Measurements from ENCODE around the gene GSN. TPM values are rescaled to one million over a fixed set of nuclear protein-coding genes. Genes with fewer than 3 reads are reported as not detected.

Gene GSN
- 15.3 and 27.0 TPM in 2 replicates for total RNA-seq (2011; cell fraction: chromatin; rRNA removed; ENCODE audit: low replicate concordance)
- 9.9 and 11.0 TPM in 2 replicates for total RNA-seq (2011; cell fraction: nucleolus; rRNA removed)
- total RNA-seq (2011; cell fraction: nucleoplasm; rRNA removed) = 8.1 and 9.2 TPM in 2 replicates
- total RNA-seq (2014; rRNA removed) = 8.2 and 10.8 TPM in 2 replicates
- 3.3 and 3.5 TPM in 2 replicates for total RNA-seq (2014; rRNA removed; fragmentation: Illumina TruSeq; extraction: Trizol)
- total RNA-seq (2015; rRNA removed; fragmentation: Illumina TruSeq; extraction: Trizol) = 12.3 and 12.4 TPM in 2 replicates
- total RNA-seq (2021) = 9.0 and 9.6 TPM in 2 replicates
- polyA plus RNA-seq (2011; rRNA removed) = 16.6 and 24.2 TPM in 2 replicates
- polyA plus RNA-seq (2011; cell fraction: cytosol; rRNA removed) = 27.5 and 34.5 TPM in 2 replicates
- 15.8 and 17.0 TPM in 2 replicates for polyA plus RNA-seq (2011; cell fraction: nucleus; rRNA removed)
- polyA plus RNA-seq (2012) = 11.2 and 34.5 TPM in 2 replicates
- 5.2 and 7.4 TPM in 2 replicates for polyA plus RNA-seq (2014; fragmentation: Illumina TruSeq; extraction: Trizol)
- under 1 TPM; 0.39 to 0.41 TPM for polyA plus RNA-seq (2014; fragmentation: Nextera tagmentation; extraction: Ambion mirVana)
- polyA plus RNA-seq (2014; rRNA removed) = 7.5 and 11.2 TPM in 2 replicates
- polyA minus RNA-seq (2011; rRNA and poly(A)+ RNA removed) = 23.7 and 31.3 TPM in 2 replicates
- 24.8 and 27.9 TPM in 2 replicates for polyA minus RNA-seq (2011; cell fraction: cytosol; rRNA and poly(A)+ RNA removed)
- 6.2 and 9.0 TPM in 2 replicates for polyA minus RNA-seq (2011; cell fraction: nucleus; rRNA and poly(A)+ RNA removed)
- percentile 44 among the genes with signal in this experiment for Bru-seq, nascent RNA
- percentile 40 among the genes with signal in this experiment for BruChase-seq, experiment 1, labeled RNA remaining after a 2-hour chase
- percentile 43 among the genes with signal in this experiment for BruChase-seq, experiment 2, labeled RNA remaining after a 6-hour chase
- long read RNA-seq, experiment 1, partial matches to known transcripts = 13 of 27 reads
- long read RNA-seq, experiment 1, other reads (novel, unspliced or antisense) = 13 of 27 reads
- long read RNA-seq, experiment 2, partial matches to known transcripts = 8 of 14 reads
- long read RNA-seq, experiment 2, other reads (novel, unspliced or antisense) = 6 of 14 reads
- long read RNA-seq, experiment 3, partial matches to known transcripts = 0 of 7 reads
- long read RNA-seq, experiment 3, other reads (novel, unspliced or antisense) = 6 of 7 reads

DNA sequence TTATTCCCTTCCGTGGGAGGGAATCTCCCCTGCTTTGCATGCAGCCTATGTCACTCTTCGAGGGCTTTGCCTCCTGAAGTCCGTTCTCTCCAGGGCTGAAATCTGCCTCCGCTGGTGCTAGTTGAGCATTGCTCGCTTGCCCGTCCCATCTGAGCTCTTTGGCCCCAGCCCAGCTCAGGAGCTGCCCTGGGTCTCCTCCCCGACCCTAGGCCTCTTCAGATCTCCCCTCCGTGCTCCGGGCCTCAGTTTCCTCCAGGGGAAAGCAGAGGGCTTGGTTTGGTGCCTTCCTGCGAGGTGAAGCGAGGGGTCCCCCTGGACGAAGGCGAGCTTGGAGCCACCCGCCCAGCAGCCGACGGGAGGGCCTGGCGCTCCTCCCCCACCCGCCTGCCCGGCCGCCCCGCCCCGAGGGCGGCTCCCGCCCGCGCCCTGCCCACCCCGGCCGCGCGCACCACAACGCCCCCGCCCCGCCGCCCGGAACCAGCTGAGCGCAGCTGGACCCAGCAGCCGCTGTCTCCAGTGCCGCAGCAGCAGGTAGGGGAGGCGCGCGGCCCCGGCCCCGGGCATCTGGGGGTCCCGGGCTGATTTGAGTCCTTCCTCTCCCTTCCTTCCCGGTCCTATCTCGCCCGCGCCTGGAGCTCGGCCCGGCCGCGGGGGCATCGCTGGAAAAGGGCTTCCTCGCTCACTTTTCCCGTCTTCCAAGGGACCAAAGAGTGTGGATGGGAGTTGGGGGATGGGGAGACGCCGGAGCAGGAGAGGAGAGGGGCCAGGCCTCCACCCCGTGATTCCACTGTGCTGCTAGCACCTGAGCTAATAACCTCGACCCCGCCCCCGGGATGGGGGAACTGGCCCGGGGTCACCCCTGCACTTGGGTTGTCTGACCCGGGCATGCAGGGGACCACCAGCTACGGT, at the start of gene GSN:
Gene GSN (plus strand): TSS at position 474 of the 909 bp plus-strand sequence. CDS start 33,810 bp downstream, outside the sequence.
- WGBS (ENCODE audit: insufficient coverage, low coverage, missing lambda C conversion rate) = 3% methylated on average over 38 of the region's 64 CpGs
- no TSS peak for BruUV-seq (replicated peaks)
- Histone ChIP-seq H3K36me3 (ENCODE audit: control insufficient read depth, insufficient read depth, low read length) (no peaks in the 10 kb centered on the region), H3K9ac (ENCODE audit: insufficient read depth in 1 of 2, low read depth in 2 of 2, low read length in 2 of 2) (peak within 1 kb of the TSS; percentile 42 to 87; a peak in 3 of 4 replicates), H3K9me1 (ENCODE audit: control insufficient read depth, insufficient read depth, low read length) (no peaks in the 10 kb centered on the region), H3K4me1 (replicated peaks in 1 of 2; ENCODE audit: control insufficient read depth in 2 of 2, insufficient read depth in 2 of 2, low read length in 2 of 2) (peaks cover 14 to 31% of the 10 kb centered on the region in 2 experiments), H3K4me3 (peak within 1 kb of the TSS; percentile 62), H3K27ac (ENCODE audit: extremely low read depth, low read depth, low read length) (no peak within 1 kb of the TSS; the same call in 2 of the 3 replicates), H3K9me3 (replicated peaks; ENCODE audit: control insufficient read depth, insufficient read depth, low read depth, low read length) (no peaks in the 10 kb centered on the region), H2AFZ (ENCODE audit: low read depth, low read length) (peak within 1 kb of the TSS; percentile 93), H3K4me2 (ENCODE audit: insufficient read depth, low read length) (peak within 1 kb of the TSS; percentile 84), H3K79me2 (ENCODE audit: control insufficient read depth, insufficient read depth, low read length) (no peaks in the 10 kb centered on the region), H4K20me1 (replicated peaks; ENCODE audit: control insufficient read depth, insufficient read depth, low read length) (no peaks in the 10 kb centered on the region), H3K27me3 (ENCODE audit: control insufficient read depth in 2 of 2, insufficient read depth in 2 of 2, low read length in 2 of 2) (no peaks in the 10 kb centered on the region)
- DNase-seq (ENCODE audit: extremely low read depth in 1 of 4, low spot score in 3 of 4) (peak; percentile 81 to 97 (median 92)), ATAC-seq (peak; percentile 97), FAIRE-seq (no peak)
- ChIA-PET CTCF (ENCODE audit: low intra/inter-chr PET ratio) (no interaction called here), POLR2A (interaction anchor here (0.6 to 2.2 kb wide), 10 partner anchors 8 to 607 kb away, joined by 3 to 12 read pairs (median 6); no protein-coding TSS in a partner anchor)
- intact Hi-C loops (cut with micrococcal nuclease) = loop anchor here (5.0 kb wide), 1 partner anchor 41 kb away; no protein-coding TSS in a partner anchor
- in situ Hi-C loops (cut with MboI) = no loop called here
- TF ChIP-seq POLR2AphosphoS5 (IDR thresholded peaks at IDR 0.05; ENCODE audit: control insufficient read depth, insufficient read depth, low read depth, low read length) = no peak
- peak; percentile 70 for TF ChIP-seq HNRNPK (IDR thresholded peaks at IDR 0.05; ENCODE audit: low read depth, low read length, poor library complexity, severe bottlenecking)
- no peak for TF ChIP-seq POLR2H (tag; IDR thresholded peaks at IDR 0.05; ENCODE audit: low read depth)
- TF ChIP-seq SP1 (CRISPR knock-in tag; IDR thresholded peaks at IDR 0.05) = no peak
- TF ChIP-seq POLR2A (conservative IDR thresholded peaks at IDR 0.05) = peak; percentile 49; the same call in 1 of the 2 replicates
- TF ChIP-seq, protein P1, sequence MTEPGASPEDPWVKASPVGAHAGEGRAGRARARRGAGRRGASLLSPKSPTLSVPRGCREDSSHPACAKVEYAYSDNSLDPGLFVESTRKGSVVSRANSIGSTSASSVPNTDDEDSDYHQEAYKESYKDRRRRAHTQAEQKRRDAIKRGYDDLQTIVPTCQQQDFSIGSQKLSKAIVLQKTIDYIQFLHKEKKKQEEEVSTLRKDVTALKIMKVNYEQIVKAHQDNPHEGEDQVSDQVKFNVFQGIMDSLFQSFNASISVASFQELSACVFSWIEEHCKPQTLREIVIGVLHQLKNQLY (CRISPR knock-in tag; conservative IDR thresholded peaks at IDR 0.05) = no peak
- TF ChIP-seq NRF1 (conservative IDR thresholded peaks at IDR 0.05 in 1 of 2, IDR thresholded peaks at IDR 0.05 in 1 of 2) = peak in 1 of 2 experiments; percentile 12; a peak in 2 of 4 replicates
- peak; percentile 19 for TF ChIP-seq KDM5B (IDR thresholded peaks at IDR 0.05; ENCODE audit: insufficient replicate concordance, low read depth, low read length)
- peak; percentile 76 for TF ChIP-seq EGR1 (conservative IDR thresholded peaks at IDR 0.05)
- 0 out of 2 replicates have a peak, but pooled peaks have one; percentile 12 for TF ChIP-seq BCOR (IDR thresholded peaks at IDR 0.05)
- peak; percentile 60 to 69; a peak in 1 of 4 replicates for TF ChIP-seq SIN3A (IDR thresholded peaks at IDR 0.05; ENCODE audit: borderline replicate concordance in 2 of 2, control insufficient read depth in 1 of 2, low read depth in 2 of 2, low read length in 2 of 2)
- no peak for TF ChIP-seq MBD2 (IDR thresholded peaks at IDR 0.05; ENCODE audit: borderline replicate concordance, low read depth)
- TF ChIP-seq ETV1 (tag; conservative IDR thresholded peaks at IDR 0.05; ENCODE audit: low read depth) = 0 out of 2 replicates have a peak, but pooled peaks have one; percentile 22
- peak; percentile 60 for TF ChIP-seq RBFOX2 (IDR thresholded peaks at IDR 0.05; ENCODE audit: low read depth, low read length)
- peak; percentile 9; the same call in 1 of the 2 replicates for TF ChIP-seq CTBP1 (IDR thresholded peaks at IDR 0.05; ENCODE audit: borderline replicate concordance)
- TF ChIP-seq GATA2 (CRISPR knock-in tag; IDR thresholded peaks at IDR 0.05) = no peak

Data from K562 (cell line).